Neural cell (in vitro differentiated cells): ENCODE data around the gene CSMD2. TPM values are rescaled to one million over a fixed set of nuclear protein-coding genes. Genes with fewer than 3 reads are reported as not detected.

Experiments used
- H2AFZ ChIP-seq: fragments of 200-600, 300-800 bp; sonication (generic), shearing (Covaris generic); 2 replicates; pipeline ENCODE4 v1.6.0; 2014; ENCODE audit warnings: low read depth, mild to moderate bottlenecking, antibody characterized with exemption, low read length, moderate library complexity
- H3F3A ChIP-seq: fragments of 200-600 bp; shearing (Covaris generic); 2 replicates; pipeline ENCODE4 v1.6.1; 2016; ENCODE audit warnings: mild to moderate bottlenecking, moderate library complexity, mixed read lengths, antibody characterized with exemption, low read length; ENCODE audit not compliant: insufficient read depth, poor library complexity, severe bottlenecking
- H3K27ac ChIP-seq: fragments of 200-600, 300-800 bp; sonication (generic), shearing (Covaris generic); 2 replicates; pipeline ENCODE4 v1.5.1; 2014; ENCODE audit warnings: mild to moderate bottlenecking, low read length, moderate library complexity
- H3K27me3 ChIP-seq: fragments of 300-800, 200-600 bp; sonication (generic), shearing (Covaris generic); 2 replicates; pipeline ENCODE4 v1.6.0; 2014; ENCODE audit warnings: mild to moderate bottlenecking, low read depth, low read length, moderate library complexity; ENCODE audit not compliant: insufficient read depth
- H3K36me3 ChIP-seq: fragments of 300-800, 200-600 bp; sonication (generic), shearing (Covaris generic); 2 replicates; pipeline ENCODE4 v1.5.1; 2014; ENCODE audit warnings: mild to moderate bottlenecking, antibody characterized with exemption, low read length, moderate library complexity; ENCODE audit not compliant: insufficient read depth
- H3K4me2 ChIP-seq: fragments of 300-800, 200-600 bp; sonication (generic), shearing (Covaris generic); 2 replicates; pipeline ENCODE4 v1.6.0; 2014; ENCODE audit warnings: mild to moderate bottlenecking, low read length
- H3K4me3 ChIP-seq: fragments of 300-800, 200-600 bp; sonication (generic), shearing (Covaris generic); 2 replicates; pipeline ENCODE4 v1.5.1; 2014; ENCODE audit warnings: mild to moderate bottlenecking, low read length, moderate library complexity
- H3K79me2 ChIP-seq: fragments of 200-600 bp; shearing (Covaris generic); replicated peaks from 2 replicates; pipeline ENCODE4 v1.6.0; 2014; ENCODE audit warnings: mild to moderate bottlenecking, low read length, moderate library complexity; ENCODE audit not compliant: insufficient read depth
- H3K9ac ChIP-seq: fragments of 300-800, 200-600 bp; sonication (generic), shearing (Covaris generic); 2 replicates; pipeline ENCODE4 v1.6.1; 2016; ENCODE audit warnings: mild to moderate bottlenecking, low read length, mixed read lengths
- H3K9me2 ChIP-seq: fragments of 200-600 bp; shearing (Covaris generic); 2 replicates; pipeline ENCODE4 v1.6.1; 2016; ENCODE audit warnings: mild to moderate bottlenecking, low read length, mixed read lengths; ENCODE audit not compliant: insufficient read depth
- H3K9me3 ChIP-seq: fragments of 200-600, 300-800 bp; sonication (generic), shearing (Covaris generic); 2 replicates; pipeline ENCODE4 v1.6.1; 2016; ENCODE audit warnings: mild to moderate bottlenecking, mixed run types, low read length, moderate library complexity, mixed read lengths
- H4K20me1 ChIP-seq: fragments of 200-600 bp; shearing (Covaris generic); 2 replicates; pipeline ENCODE4 v1.6.1; 2016; ENCODE audit warnings: mild to moderate bottlenecking, mixed run types; ENCODE audit not compliant: insufficient read depth
- EP300 ChIP-seq: fragments of 450-650 bp; conservative IDR thresholded peaks from 2 replicates; pipeline ENCODE4 v1.6.1; 2014; ENCODE audit warnings: antibody characterized with exemption, mild to moderate bottlenecking, moderate library complexity; ENCODE audit not compliant: poor library complexity, severe bottlenecking
- EZH2 ChIP-seq: fragments of 200-600, 300-800 bp; shearing (Covaris generic), sonication (generic); IDR thresholded peaks from 2 replicates; pipeline ENCODE4 v1.6.1; 2014; ENCODE audit warnings: antibody characterized with exemption, low read length, borderline replicate concordance, mild to moderate bottlenecking; ENCODE audit not compliant: insufficient read depth, poor library complexity, severe bottlenecking
- MXI1 ChIP-seq: fragments of 450-650 bp; conservative IDR thresholded peaks from 2 replicates; pipeline ENCODE4 v1.6.1; 2014; ENCODE audit warnings: antibody characterized with exemption, mild to moderate bottlenecking; ENCODE audit not compliant: poor library complexity, severe bottlenecking
- POLR2AphosphoS5 ChIP-seq: IDR thresholded peaks from 2 replicates; pipeline ENCODE4 v1.6.1; 2012
- RAD21 ChIP-seq: fragments of 450-650 bp; conservative IDR thresholded peaks from 2 replicates; pipeline ENCODE4 v1.6.1; 2014; ENCODE audit warnings: antibody characterized with exemption, mild to moderate bottlenecking, moderate library complexity
- SMC3 ChIP-seq: fragments of 450-650 bp; conservative IDR thresholded peaks from 2 replicates; pipeline ENCODE4 v1.6.1; 2014; ENCODE audit warnings: antibody characterized with exemption, mild to moderate bottlenecking, moderate library complexity; ENCODE audit not compliant: poor library complexity
- TAF1 ChIP-seq: IDR thresholded peaks from 2 replicates; pipeline ENCODE4 v1.6.1; 2012; ENCODE audit warnings: low read depth
- polyA plus RNA-seq: library from polyadenylated mRNA; depleted of rRNA; stranded (reverse); fragments of >200 nt; gene quantifications from 2 replicates; pipeline ENCODE4 v1.2.3, GENCODE V29; 2014
- TF ChIP-seq, protein P1 (sequence below): IDR thresholded peaks from 2 replicates; pipeline ENCODE4 v1.6.1; 2012; ENCODE audit warnings: borderline replicate concordance
- TF ChIP-seq, protein P2 (sequence below): fragments of 450-650 bp; IDR thresholded peaks from 2 replicates; pipeline ENCODE4 v1.5.1; 2014; ENCODE audit warnings: antibody characterized with exemption, mild to moderate bottlenecking, moderate library complexity; ENCODE audit not compliant: poor library complexity, severe bottlenecking

Gene CSMD2
- polyA plus RNA-seq, 1 donor from 2014 or later, result 9.6 TPM

DNA sequence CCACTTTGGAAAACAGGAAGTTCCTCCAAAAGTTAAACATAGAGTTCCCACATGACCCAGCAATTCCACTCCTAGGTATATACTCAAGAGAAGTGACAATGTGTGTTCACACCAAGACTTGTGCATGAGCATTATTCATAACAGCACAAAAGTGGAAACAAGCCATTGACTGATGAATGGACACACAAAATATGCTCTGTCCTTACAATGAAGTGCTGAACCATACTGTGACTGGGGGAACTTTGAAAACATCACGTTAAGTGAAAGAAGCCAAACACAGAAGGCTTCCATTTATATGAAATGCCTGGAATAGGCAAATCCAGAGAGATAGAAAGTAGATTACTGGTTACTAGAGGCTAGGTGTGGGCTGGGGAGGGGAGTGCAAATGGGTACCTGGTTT, 542.3 kb downstream of the CSMD2 start:
- Histone ChIP-seq H3K27me3 (no peaks in the 10 kb centered on the region), H3K4me2 (no peak overlapping the region), H3K79me2 (no peaks in the 10 kb centered on the region), H2AFZ (no peak overlapping the region), H3F3A (no peaks in the 10 kb centered on the region), H3K36me3 (no peaks in the 10 kb centered on the region), H4K20me1 (no peaks in the 10 kb centered on the region), H3K9me3 (no peaks in the 10 kb centered on the region), H3K9me2 (no peaks in the 10 kb centered on the region), H3K9ac (no peak overlapping the region), H3K27ac (no peak overlapping the region), H3K4me3 (no peak overlapping the region)
- TF ChIP-seq SMC3 (no peak), TAF1 (no peak)

DNA sequence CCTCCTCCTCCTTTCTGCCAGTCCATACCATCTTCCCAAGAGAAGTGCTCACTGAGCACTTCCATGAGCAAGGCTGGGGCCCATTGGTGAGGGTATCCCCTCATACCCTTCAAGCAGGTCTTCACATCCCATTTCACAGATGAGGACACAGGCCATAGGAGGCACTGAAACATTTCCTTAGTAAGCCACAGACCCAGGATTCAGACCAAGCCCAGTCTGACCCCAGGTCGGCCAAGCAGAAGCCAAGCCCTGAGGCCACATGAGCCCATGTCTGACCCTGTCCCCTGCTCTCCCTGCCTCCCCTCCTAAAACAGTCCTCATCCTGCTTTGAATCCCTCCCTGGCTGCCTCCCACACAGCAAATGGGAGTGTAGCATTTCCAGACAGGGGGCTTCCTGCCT, 546.4 kb downstream of the CSMD2 start:
- Histone ChIP-seq H3K27ac (no peak overlapping the region), H4K20me1 (no peaks in the 10 kb centered on the region), H3F3A (no peaks in the 10 kb centered on the region), H3K79me2 (no peaks in the 10 kb centered on the region), H3K9me3 (no peaks in the 10 kb centered on the region), H3K36me3 (peaks cover 4% of the 10 kb centered on the region), H3K4me3 (no peak overlapping the region), H3K27me3 (no peaks in the 10 kb centered on the region), H3K9me2 (no peaks in the 10 kb centered on the region), H2AFZ (no peak overlapping the region), H3K4me2 (no peak overlapping the region), H3K9ac (no peak overlapping the region)
- TF ChIP-seq RAD21 (no peak), MXI1 (no peak), EZH2 (no peak), POLR2AphosphoS5 (no peak), TAF1 (no peak), SMC3 (no peak), EP300 (no peak)
- TF ChIP-seq, protein P1, sequence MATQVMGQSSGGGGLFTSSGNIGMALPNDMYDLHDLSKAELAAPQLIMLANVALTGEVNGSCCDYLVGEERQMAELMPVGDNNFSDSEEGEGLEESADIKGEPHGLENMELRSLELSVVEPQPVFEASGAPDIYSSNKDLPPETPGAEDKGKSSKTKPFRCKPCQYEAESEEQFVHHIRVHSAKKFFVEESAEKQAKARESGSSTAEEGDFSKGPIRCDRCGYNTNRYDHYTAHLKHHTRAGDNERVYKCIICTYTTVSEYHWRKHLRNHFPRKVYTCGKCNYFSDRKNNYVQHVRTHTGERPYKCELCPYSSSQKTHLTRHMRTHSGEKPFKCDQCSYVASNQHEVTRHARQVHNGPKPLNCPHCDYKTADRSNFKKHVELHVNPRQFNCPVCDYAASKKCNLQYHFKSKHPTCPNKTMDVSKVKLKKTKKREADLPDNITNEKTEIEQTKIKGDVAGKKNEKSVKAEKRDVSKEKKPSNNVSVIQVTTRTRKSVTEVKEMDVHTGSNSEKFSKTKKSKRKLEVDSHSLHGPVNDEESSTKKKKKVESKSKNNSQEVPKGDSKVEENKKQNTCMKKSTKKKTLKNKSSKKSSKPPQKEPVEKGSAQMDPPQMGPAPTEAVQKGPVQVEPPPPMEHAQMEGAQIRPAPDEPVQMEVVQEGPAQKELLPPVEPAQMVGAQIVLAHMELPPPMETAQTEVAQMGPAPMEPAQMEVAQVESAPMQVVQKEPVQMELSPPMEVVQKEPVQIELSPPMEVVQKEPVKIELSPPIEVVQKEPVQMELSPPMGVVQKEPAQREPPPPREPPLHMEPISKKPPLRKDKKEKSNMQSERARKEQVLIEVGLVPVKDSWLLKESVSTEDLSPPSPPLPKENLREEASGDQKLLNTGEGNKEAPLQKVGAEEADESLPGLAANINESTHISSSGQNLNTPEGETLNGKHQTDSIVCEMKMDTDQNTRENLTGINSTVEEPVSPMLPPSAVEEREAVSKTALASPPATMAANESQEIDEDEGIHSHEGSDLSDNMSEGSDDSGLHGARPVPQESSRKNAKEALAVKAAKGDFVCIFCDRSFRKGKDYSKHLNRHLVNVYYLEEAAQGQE, result no peak
- TF ChIP-seq, protein P2, sequence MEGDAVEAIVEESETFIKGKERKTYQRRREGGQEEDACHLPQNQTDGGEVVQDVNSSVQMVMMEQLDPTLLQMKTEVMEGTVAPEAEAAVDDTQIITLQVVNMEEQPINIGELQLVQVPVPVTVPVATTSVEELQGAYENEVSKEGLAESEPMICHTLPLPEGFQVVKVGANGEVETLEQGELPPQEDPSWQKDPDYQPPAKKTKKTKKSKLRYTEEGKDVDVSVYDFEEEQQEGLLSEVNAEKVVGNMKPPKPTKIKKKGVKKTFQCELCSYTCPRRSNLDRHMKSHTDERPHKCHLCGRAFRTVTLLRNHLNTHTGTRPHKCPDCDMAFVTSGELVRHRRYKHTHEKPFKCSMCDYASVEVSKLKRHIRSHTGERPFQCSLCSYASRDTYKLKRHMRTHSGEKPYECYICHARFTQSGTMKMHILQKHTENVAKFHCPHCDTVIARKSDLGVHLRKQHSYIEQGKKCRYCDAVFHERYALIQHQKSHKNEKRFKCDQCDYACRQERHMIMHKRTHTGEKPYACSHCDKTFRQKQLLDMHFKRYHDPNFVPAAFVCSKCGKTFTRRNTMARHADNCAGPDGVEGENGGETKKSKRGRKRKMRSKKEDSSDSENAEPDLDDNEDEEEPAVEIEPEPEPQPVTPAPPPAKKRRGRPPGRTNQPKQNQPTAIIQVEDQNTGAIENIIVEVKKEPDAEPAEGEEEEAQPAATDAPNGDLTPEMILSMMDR, result no peak

DNA sequence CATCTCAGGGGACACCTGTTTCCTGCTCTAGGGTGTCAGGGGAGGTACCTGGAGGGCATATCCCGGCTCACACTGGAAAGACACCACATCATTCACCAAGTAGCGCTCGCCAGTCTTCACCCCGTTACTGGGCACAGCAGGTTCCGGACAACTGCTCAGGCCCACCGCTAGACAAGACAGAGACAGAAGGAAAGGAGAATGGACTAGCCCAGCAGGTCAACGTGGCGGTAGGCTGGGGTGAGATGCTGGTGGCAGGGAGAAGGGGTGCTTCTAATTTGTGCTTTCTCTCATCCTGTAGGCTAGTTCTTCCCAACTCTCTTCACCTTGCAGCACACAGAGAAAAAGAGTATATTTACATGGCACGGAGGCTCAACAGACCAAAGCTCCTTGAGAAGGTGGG, 547.6 kb downstream of the CSMD2 start:
- TF ChIP-seq RAD21, result no peak
- TF ChIP-seq EP300, result no peak
- TF ChIP-seq, protein P1, result no peak
- no peak for TF ChIP-seq POLR2AphosphoS5
- no peak for TF ChIP-seq MXI1
- TF ChIP-seq SMC3, result no peak
- TF ChIP-seq TAF1, result no peak
- TF ChIP-seq, protein P2, result no peak
- no peak for TF ChIP-seq EZH2
- no peaks in the 10 kb centered on the region for H3K9me2 ChIP-seq
- no peaks in the 10 kb centered on the region for H4K20me1 ChIP-seq
- H3K36me3 ChIP-seq, result peaks cover 4% of the 10 kb centered on the region
- H3K27ac ChIP-seq, result no peak overlapping the region
- no peaks in the 10 kb centered on the region for H3F3A ChIP-seq
- H3K79me2 ChIP-seq, result no peaks in the 10 kb centered on the region
- no peak overlapping the region for H3K4me3 ChIP-seq
- no peaks in the 10 kb centered on the region for H3K9me3 ChIP-seq
- no peak overlapping the region for H2AFZ ChIP-seq
- no peak overlapping the region for H3K4me2 ChIP-seq
- no peaks in the 10 kb centered on the region for H3K27me3 ChIP-seq
- H3K9ac ChIP-seq, result no peak overlapping the region
